Keratinocyte (primary cell): ENCODE measurements around the gene C1R.

Experiments
- CTCF ChIP-seq, 3 experiments: IDR thresholded peaks in 1 of 3; conservative IDR thresholded peaks in 1 of 3; optimal IDR thresholded peaks in 1 of 3; 2 replicates in 2 of 3; 3 replicates in 1 of 3; pipeline versions ENCODE3 to v1.5.1; 2011; ENCODE audit warnings: low read length in 3 of 3, mild to moderate bottlenecking in 3 of 3, moderate library complexity in 2 of 3, control low read depth in 1 of 3, inconsistent platforms in 1 of 3; ENCODE audit not compliant: insufficient read depth in 2 of 3; ENCODE audit errors: extremely low read depth in 1 of 3
- EZH2 ChIP-seq: IDR thresholded peaks from one replicate; pipeline ENCODE4 v1.6.1; 2012; ENCODE audit warnings: inconsistent platforms, mild to moderate bottlenecking, low read length, moderate library complexity

- TF ChIP-seq CTCF (optimal IDR thresholded peaks at IDR 0.05 in 1 of 3, IDR thresholded peaks at IDR 0.05 in 1 of 3, conservative IDR thresholded peaks at IDR 0.05 in 1 of 3; ENCODE audit: extremely low read depth in 1 of 3, insufficient read depth in 2 of 3, low read length in 3 of 3) (no peak), EZH2 (no peak)
Observed at GRCh38 chr12:7121324-7121723, 29.1 kb upstream of the C1R start.
